Activated B cell treated with CpG ODN at 0.5 μM for 24 hours (primary cell): ENCODE measurements around the gene DPT. TPM values are rescaled to one million over a fixed set of nuclear protein-coding genes. Genes with fewer than 3 reads are reported as not detected.

ENCODE experiments used
- ATAC-seq: fragments of 200-7000 bp; cut with Tn5 transposase; one replicate; pipeline ENCODE4 v1.10.0; 2021; ENCODE audit warnings: low read depth, mild to moderate bottlenecking, moderate library complexity
- CTCF ChIA-PET: fragments of 350-600 bp; sonication (Branson Sonifier 250); formaldehyde crosslinking; loops from one replicate; lab custom pipeline; 2021; ENCODE audit warnings: antibody characterized with exemption; lab: Charles Lee
- POLR2A ChIA-PET: fragments of 350-600 bp; sonication (Branson Sonifier 250); formaldehyde crosslinking; loops from one replicate; lab custom pipeline; 2021; ENCODE audit warnings: antibody characterized with exemption; lab: Charles Lee
- DNase-seq: peaks from one replicate; pipeline ENCODE4 v3.0.0; 2022
- H3K27ac Mint-ChIP-seq: one replicate; pipeline ENCODE4 v1.8.0; 2020; ENCODE audit warnings: mixed read lengths
- H3K27me3 Mint-ChIP-seq: one replicate; pipeline ENCODE4 v1.8.0; 2021; ENCODE audit warnings: mixed read lengths
- H3K36me3 Mint-ChIP-seq: one replicate; pipeline ENCODE4 v1.8.0; 2021; ENCODE audit warnings: low read depth, mixed read lengths
- H3K4me1 Mint-ChIP-seq: one replicate; pipeline ENCODE4 v1.8.0; 2021; ENCODE audit warnings: mixed read lengths
- H3K4me3 Mint-ChIP-seq: one replicate; pipeline ENCODE4 v1.8.0; 2020; ENCODE audit warnings: mild to moderate bottlenecking, mixed read lengths
- H3K9me3 Mint-ChIP-seq: one replicate; pipeline ENCODE4 v1.8.0; 2020; ENCODE audit warnings: mixed read lengths
- intact Hi-C: fragments of 100-400 bp; cut with micrococcal nuclease; formaldehyde crosslinking; loops from one replicate; pipeline ENCODE4 v1.15.1; 2024
- total RNA-seq: library from RNA; stranded (reverse); gene quantifications from 2 replicates; pipeline ENCODE4 v1.2.3, GENCODE V29; 2022
- TF ChIP-seq, protein P1 (sequence below): fragments of 200-600 bp; IDR thresholded peaks from one replicate; pipeline ENCODE4 v1.8.0; 2022; ENCODE audit warnings: antibody characterized with exemption, mild to moderate bottlenecking

Gene DPT
- total RNA-seq, 1 donor from 2014 or later, result not detected

DNA sequence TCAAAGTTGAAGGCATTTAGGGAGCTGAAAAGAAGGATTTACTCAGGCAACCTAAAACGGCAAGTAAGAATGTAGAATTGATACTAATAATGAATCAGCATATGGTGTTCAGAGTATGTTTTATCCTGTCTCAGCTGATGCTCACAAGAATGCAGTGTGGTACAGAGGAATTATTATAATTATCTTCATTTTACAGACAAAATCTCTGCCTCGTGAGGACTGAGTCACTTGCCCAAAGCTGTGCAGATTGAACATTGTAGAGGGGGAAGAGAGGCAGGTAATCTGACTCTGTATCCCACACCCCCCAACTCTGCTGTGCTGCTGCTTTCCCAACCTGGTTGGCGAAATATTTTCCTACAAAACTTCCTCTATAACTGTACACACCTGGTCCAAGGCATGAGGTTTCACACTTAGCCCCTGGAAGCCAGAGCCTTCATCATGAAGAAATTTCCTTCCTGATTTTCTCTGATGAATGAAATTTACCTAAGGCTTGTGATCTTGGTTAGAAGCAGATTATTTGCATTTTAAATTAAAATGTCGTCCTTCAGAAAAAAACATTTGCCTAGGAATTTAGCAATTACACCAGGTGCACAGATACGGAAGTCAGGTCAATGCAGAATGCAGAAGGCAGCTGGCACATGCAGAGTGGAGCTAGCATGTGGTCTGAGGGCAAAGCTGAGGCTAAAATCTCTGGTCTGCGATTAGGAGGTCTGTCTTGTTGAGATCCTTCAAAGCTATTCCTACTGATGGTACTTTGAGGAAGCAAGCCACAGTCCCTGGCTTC is 52.8 kb downstream of the DPT start:
- Mint-ChIP-seq H3K9me3 (peaks cover 2% of the 10 kb centered on the region), H3K36me3 (no peaks in the 10 kb centered on the region), H3K4me1 (no peaks in the 10 kb centered on the region), H3K27ac (no peak overlapping the region), H3K27me3 (no peaks in the 10 kb centered on the region), H3K4me3 (no peak overlapping the region)
- intact Hi-C loops, result no loop called here
- TF ChIP-seq, protein P1, sequence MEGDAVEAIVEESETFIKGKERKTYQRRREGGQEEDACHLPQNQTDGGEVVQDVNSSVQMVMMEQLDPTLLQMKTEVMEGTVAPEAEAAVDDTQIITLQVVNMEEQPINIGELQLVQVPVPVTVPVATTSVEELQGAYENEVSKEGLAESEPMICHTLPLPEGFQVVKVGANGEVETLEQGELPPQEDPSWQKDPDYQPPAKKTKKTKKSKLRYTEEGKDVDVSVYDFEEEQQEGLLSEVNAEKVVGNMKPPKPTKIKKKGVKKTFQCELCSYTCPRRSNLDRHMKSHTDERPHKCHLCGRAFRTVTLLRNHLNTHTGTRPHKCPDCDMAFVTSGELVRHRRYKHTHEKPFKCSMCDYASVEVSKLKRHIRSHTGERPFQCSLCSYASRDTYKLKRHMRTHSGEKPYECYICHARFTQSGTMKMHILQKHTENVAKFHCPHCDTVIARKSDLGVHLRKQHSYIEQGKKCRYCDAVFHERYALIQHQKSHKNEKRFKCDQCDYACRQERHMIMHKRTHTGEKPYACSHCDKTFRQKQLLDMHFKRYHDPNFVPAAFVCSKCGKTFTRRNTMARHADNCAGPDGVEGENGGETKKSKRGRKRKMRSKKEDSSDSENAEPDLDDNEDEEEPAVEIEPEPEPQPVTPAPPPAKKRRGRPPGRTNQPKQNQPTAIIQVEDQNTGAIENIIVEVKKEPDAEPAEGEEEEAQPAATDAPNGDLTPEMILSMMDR, result no peak
- ChIA-PET POLR2A (no interaction called here), CTCF (no interaction called here)
- DNase-seq (no peak), ATAC-seq (no peak)

DNA sequence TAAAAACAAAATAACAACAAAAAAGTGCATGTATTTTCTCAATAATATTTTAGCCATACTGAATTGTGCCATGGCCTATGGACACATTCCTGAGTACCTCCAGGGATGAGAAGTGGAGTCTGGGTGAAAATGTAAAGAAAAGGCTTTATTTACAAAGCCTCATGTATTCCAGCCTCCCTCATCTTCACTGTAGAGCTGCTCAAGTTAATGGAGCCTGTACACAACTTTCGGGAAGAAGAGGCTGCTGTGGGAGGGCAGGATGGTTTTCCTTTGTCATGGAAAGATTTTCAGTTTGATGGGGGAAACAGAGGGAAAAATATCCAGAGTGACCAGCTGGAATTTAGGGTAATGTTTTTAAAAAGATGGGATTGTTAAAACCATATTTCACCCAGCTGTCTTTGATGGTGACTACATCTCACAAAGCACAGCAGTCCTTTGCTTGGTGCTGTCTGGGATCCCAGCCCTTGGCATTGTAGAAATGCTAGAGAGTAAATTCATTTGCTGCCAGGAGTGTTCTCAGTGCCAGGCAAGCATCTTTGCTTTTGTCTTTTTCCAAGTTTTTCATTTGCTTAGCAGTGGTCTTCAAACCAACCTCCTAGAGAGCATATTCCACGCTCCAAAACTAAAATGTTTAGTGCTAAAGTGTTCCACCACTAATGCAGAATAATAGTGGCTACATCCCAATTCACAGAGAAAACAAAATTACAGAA is 54.9 kb downstream of the DPT start:
- Mint-ChIP-seq H3K36me3 (no peaks in the 10 kb centered on the region), H3K4me1 (no peaks in the 10 kb centered on the region), H3K27ac (no peak overlapping the region), H3K9me3 (peaks cover 2% of the 10 kb centered on the region), H3K27me3 (no peaks in the 10 kb centered on the region), H3K4me3 (no peak overlapping the region)
- TF ChIP-seq, protein P1, result no peak
- DNase-seq (no peak), ATAC-seq (no peak)
- CTCF ChIA-PET, result no interaction called here
- POLR2A ChIA-PET, result no interaction called here
- intact Hi-C loops, result no loop called here

DNA sequence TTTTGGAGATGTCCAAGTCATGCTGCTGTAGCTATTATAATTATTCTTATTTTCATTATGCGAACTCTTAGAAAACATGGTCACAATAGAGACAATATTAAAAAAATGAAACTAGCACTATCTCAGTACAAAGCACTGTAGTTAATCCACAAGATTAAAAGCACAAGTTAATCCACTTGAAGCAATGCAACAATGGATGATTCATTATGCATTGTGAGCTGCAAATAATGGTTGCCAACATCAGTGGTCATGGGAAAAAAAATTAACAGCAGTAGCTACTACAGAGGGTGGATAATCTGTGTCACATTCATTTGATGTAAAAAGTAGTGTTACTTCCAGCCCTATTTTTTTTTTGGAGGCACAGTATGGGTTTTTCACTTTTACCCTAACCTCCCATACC is 56.7 kb downstream of the DPT start:
- no peak overlapping the region for H3K4me3 Mint-ChIP-seq
- H3K27me3 Mint-ChIP-seq, result no peaks in the 10 kb centered on the region
- H3K9me3 Mint-ChIP-seq, result no peaks in the 10 kb centered on the region
- DNase-seq, result no peak
- intact Hi-C loops, result no loop called here
- POLR2A ChIA-PET, result no interaction called here
- H3K4me1 Mint-ChIP-seq, result no peaks in the 10 kb centered on the region
- TF ChIP-seq, protein P1, result no peak
- no peak overlapping the region for H3K27ac Mint-ChIP-seq
- ATAC-seq, result no peak
- CTCF ChIA-PET, result no interaction called here
- H3K36me3 Mint-ChIP-seq, result no peaks in the 10 kb centered on the region

DNA sequence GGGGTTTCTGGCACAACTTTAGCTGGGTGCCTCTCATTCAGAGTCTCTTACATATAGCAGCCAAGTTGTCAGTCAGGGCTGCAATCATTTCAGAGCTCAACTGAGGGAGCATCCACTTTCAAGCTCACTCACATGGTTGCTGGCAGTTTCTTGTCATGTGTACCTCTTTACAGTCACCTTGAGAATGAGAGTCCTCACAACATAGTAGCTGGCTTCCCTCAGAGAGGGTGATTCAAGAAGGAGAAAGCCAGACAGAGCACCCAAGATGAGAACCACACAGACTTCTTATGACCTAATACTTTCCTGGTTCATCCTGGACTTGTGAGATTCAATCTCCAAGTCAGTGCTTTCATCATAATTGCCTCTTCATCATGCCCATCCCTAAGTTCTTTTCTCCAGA is 57.2 kb downstream of the DPT start:
- Mint-ChIP-seq H3K4me1 (no peaks in the 10 kb centered on the region), H3K36me3 (no peaks in the 10 kb centered on the region), H3K4me3 (no peak overlapping the region), H3K27me3 (no peaks in the 10 kb centered on the region), H3K27ac (no peak overlapping the region), H3K9me3 (no peaks in the 10 kb centered on the region)
- POLR2A ChIA-PET, result no interaction called here
- intact Hi-C loops, result no loop called here
- CTCF ChIA-PET, result no interaction called here
- DNase-seq, result no peak
- ATAC-seq, result no peak
- TF ChIP-seq, protein P1, result no peak

DNA sequence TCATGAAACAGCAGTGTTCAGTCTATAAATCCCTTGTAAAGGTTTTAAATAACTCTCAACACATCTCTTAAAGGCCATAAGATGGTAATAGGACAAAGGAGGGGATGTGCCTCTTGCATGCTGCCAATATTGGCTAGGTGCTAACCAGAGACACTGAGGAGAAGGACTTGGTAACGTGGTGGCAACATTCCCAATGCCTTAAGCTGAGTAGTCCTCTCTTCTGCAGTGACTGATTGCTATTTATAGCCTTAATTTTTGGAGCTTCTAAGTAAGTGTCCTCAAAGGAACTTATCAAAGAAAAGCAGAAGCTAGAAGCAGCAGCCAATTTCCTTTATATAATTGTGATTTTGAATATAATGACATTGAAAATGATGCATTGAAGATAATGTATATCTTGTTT is 63.0 kb downstream of the DPT start:
- H3K4me1 Mint-ChIP-seq, result no peaks in the 10 kb centered on the region
- ATAC-seq (no peak), DNase-seq (no peak)
- intact Hi-C loops, result no loop called here
- H3K9me3 Mint-ChIP-seq, result no peaks in the 10 kb centered on the region
- peaks cover 6% of the 10 kb centered on the region for H3K27me3 Mint-ChIP-seq
- H3K4me3 Mint-ChIP-seq, result no peak overlapping the region
- ChIA-PET CTCF (no interaction called here), POLR2A (no interaction called here)
- no peak overlapping the region for H3K27ac Mint-ChIP-seq
- TF ChIP-seq, protein P1, result no peak
- no peaks in the 10 kb centered on the region for H3K36me3 Mint-ChIP-seq
